LNCAP (cell line): ENCODE measurements around the gene TEX2.

Experiments used
- CTCF ChIP-seq: fragments of 450-650 bp; IDR thresholded peaks from 2 replicates; pipeline ENCODE4 v1.5.1; 2017; ENCODE audit warnings: mild to moderate bottlenecking

The TEX2 gene

GRCh38 chr17:64278614-64279013 lies 15.6 kb upstream of the TEX2 start:
- TF ChIP-seq CTCF: no peak

- no peak for TF ChIP-seq CTCF
Observed at GRCh38 chr17:64277831-64278562, 14.9 kb upstream of the TEX2 start.

GRCh38 chr17:64276961-64277505 lies 14.0 kb upstream of the TEX2 start:
- no peak for TF ChIP-seq CTCF

GRCh38 chr17:64275016-64275415 lies 12.0 kb upstream of the TEX2 start:
- no peak for TF ChIP-seq CTCF

- no peak for TF ChIP-seq CTCF
Observed at GRCh38 chr17:64273006-64273405, 9.9 kb upstream of the TEX2 start.

- no peak for TF ChIP-seq CTCF
Observed at GRCh38 chr17:64270885-64271284, 7.8 kb upstream of the TEX2 start.

GRCh38 chr17:64269687-64270649 lies 6.9 kb upstream of the TEX2 start:
- no peak for TF ChIP-seq CTCF
